ENCODE results near the gene CCDC88C.
A peak's percentile ranks its signal among the peaks of the same experiment; 100 is the strongest.
"Not testable (repeated sequence)": the region's sequence is repeated elsewhere in the genome, so short reads cannot be mapped to it uniquely, and the experiment has no call there.

Gene CCDC88C

GRCh38 chr14:91416744-91417119 is 888 bp downstream of the CCDC88C start:
- H3K79me2 ChIP-seq (ENCODE audit: control insufficient read depth, insufficient read depth, low read length, unreplicated experiment) = no peaks in the 10 kb centered on the region
- H3K4me3 ChIP-seq (ENCODE audit: low read depth, low read length) = peak overlapping the region; percentile 86
- H3K4me1 ChIP-seq (ENCODE audit: control insufficient read depth, insufficient read depth, low read length, unreplicated experiment) = peaks cover 11% of the 10 kb centered on the region
- no peaks in the 10 kb centered on the region for H3K36me3 ChIP-seq (ENCODE audit: insufficient read depth, low read length)
- no peaks in the 10 kb centered on the region for H3K27me3 ChIP-seq (ENCODE audit: insufficient read depth, low read length)
- no peak overlapping the region for H3K27ac ChIP-seq (ENCODE audit: low read depth, low read length)
- no peak overlapping the region for H2AFZ ChIP-seq (ENCODE audit: low read length, unreplicated experiment)

- Histone ChIP-seq H3K27ac (ENCODE audit: low read depth, low read length) (no peak overlapping the region), H3K27me3 (ENCODE audit: insufficient read depth, low read length) (no peaks in the 10 kb centered on the region), H3K4me1 (ENCODE audit: control insufficient read depth, insufficient read depth, low read length, unreplicated experiment) (peaks cover 8% of the 10 kb centered on the region), H3K36me3 (ENCODE audit: insufficient read depth, low read length) (no peaks in the 10 kb centered on the region), H2AFZ (ENCODE audit: low read length, unreplicated experiment) (no peak overlapping the region), H3K79me2 (ENCODE audit: control insufficient read depth, insufficient read depth, low read length, unreplicated experiment) (no peaks in the 10 kb centered on the region), H3K4me3 (ENCODE audit: low read depth, low read length) (peak overlapping the region; percentile 86; the same call in 1 of the 2 replicates)
These were observed 1.6 kb downstream of the CCDC88C start for GRCh38 chr14:91415794-91416743.

GRCh38 chr14:91414475-91414833 is 3.2 kb downstream of the CCDC88C start:
- Histone ChIP-seq H3K27me3 (ENCODE audit: insufficient read depth, low read length) (no peaks in the 10 kb centered on the region), H3K36me3 (ENCODE audit: insufficient read depth, low read length) (no peaks in the 10 kb centered on the region), H3K4me3 (ENCODE audit: low read depth, low read length) (no peak overlapping the region), H3K27ac (ENCODE audit: low read depth, low read length) (no peak overlapping the region), H2AFZ (ENCODE audit: low read length, unreplicated experiment) (no peak overlapping the region), H3K79me2 (ENCODE audit: control insufficient read depth, insufficient read depth, low read length, unreplicated experiment) (no peaks in the 10 kb centered on the region), H3K4me1 (ENCODE audit: control insufficient read depth, insufficient read depth, low read length, unreplicated experiment) (peaks cover 7% of the 10 kb centered on the region)

GRCh38 chr14:91413547-91414474 is 3.8 kb downstream of the CCDC88C start:
- Histone ChIP-seq H3K4me3 (ENCODE audit: low read depth, low read length) (no peak overlapping the region), H3K27me3 (ENCODE audit: insufficient read depth, low read length) (no peaks in the 10 kb centered on the region), H3K36me3 (ENCODE audit: insufficient read depth, low read length) (no peaks in the 10 kb centered on the region), H3K4me1 (ENCODE audit: control insufficient read depth, insufficient read depth, low read length, unreplicated experiment) (peaks cover 7% of the 10 kb centered on the region), H3K79me2 (ENCODE audit: control insufficient read depth, insufficient read depth, low read length, unreplicated experiment) (no peaks in the 10 kb centered on the region), H3K27ac (ENCODE audit: low read depth, low read length) (no peak overlapping the region), H2AFZ (ENCODE audit: low read length, unreplicated experiment) (no peak overlapping the region)

- no peak overlapping the region for H2AFZ ChIP-seq (ENCODE audit: low read length, unreplicated experiment)
- no peaks in the 10 kb centered on the region for H3K79me2 ChIP-seq (ENCODE audit: control insufficient read depth, insufficient read depth, low read length, unreplicated experiment)
- no peaks in the 10 kb centered on the region for H3K36me3 ChIP-seq (ENCODE audit: insufficient read depth, low read length)
- no peak overlapping the region for H3K27ac ChIP-seq (ENCODE audit: low read depth, low read length)
- H3K4me3 ChIP-seq (ENCODE audit: low read depth, low read length) = no peak overlapping the region
- H3K4me1 ChIP-seq (ENCODE audit: control insufficient read depth, insufficient read depth, low read length, unreplicated experiment) = peaks cover 7% of the 10 kb centered on the region
- no peaks in the 10 kb centered on the region for H3K27me3 ChIP-seq (ENCODE audit: insufficient read depth, low read length)
These were observed 4.7 kb downstream of the CCDC88C start for GRCh38 chr14:91412939-91413338.

GRCh38 chr14:91410771-91411536 is 6.7 kb downstream of the CCDC88C start:
- H3K4me1 ChIP-seq (ENCODE audit: control insufficient read depth, insufficient read depth, low read length, unreplicated experiment) = no peaks in the 10 kb centered on the region
- H3K79me2 ChIP-seq (ENCODE audit: control insufficient read depth, insufficient read depth, low read length, unreplicated experiment) = no peaks in the 10 kb centered on the region
- no peak overlapping the region for H2AFZ ChIP-seq (ENCODE audit: low read length, unreplicated experiment)
- H3K27ac ChIP-seq (ENCODE audit: low read depth, low read length) = no peak overlapping the region
- H3K36me3 ChIP-seq (ENCODE audit: insufficient read depth, low read length) = no peaks in the 10 kb centered on the region
- H3K27me3 ChIP-seq (ENCODE audit: insufficient read depth, low read length) = no peaks in the 10 kb centered on the region
- no peak overlapping the region for H3K4me3 ChIP-seq (ENCODE audit: low read depth, low read length)

- H3K79me2 ChIP-seq (ENCODE audit: control insufficient read depth, insufficient read depth, low read length, unreplicated experiment) = no peaks in the 10 kb centered on the region
- H3K27me3 ChIP-seq (ENCODE audit: insufficient read depth, low read length) = no peaks in the 10 kb centered on the region
- no peak overlapping the region for H3K4me3 ChIP-seq (ENCODE audit: low read depth, low read length)
- no peak overlapping the region for H2AFZ ChIP-seq (ENCODE audit: low read length, unreplicated experiment)
- H3K27ac ChIP-seq (ENCODE audit: low read depth, low read length) = no peak overlapping the region
- H3K4me1 ChIP-seq (ENCODE audit: control insufficient read depth, insufficient read depth, low read length, unreplicated experiment) = no peaks in the 10 kb centered on the region
- no peaks in the 10 kb centered on the region for H3K36me3 ChIP-seq (ENCODE audit: insufficient read depth, low read length)
These were observed 7.5 kb downstream of the CCDC88C start for GRCh38 chr14:91409928-91410718.

- H2AFZ ChIP-seq (ENCODE audit: low read length, unreplicated experiment); H3K36me3 ChIP-seq (ENCODE audit: insufficient read depth, low read length); H3K4me3 ChIP-seq (ENCODE audit: low read depth, low read length); H3K4me1 ChIP-seq (ENCODE audit: control insufficient read depth, insufficient read depth, low read length, unreplicated experiment); H3K79me2 ChIP-seq (ENCODE audit: control insufficient read depth, insufficient read depth, low read length, unreplicated experiment); H3K27me3 ChIP-seq (ENCODE audit: insufficient read depth, low read length); H3K27ac ChIP-seq (ENCODE audit: low read depth, low read length): not testable (repeated sequence)
These were observed 8.4 kb downstream of the CCDC88C start for GRCh38 chr14:91409240-91409639.

- H3K4me3 ChIP-seq (ENCODE audit: low read depth, low read length) = no peak overlapping the region
- H3K27ac ChIP-seq (ENCODE audit: low read depth, low read length) = no peak overlapping the region
- no peaks in the 10 kb centered on the region for H3K27me3 ChIP-seq (ENCODE audit: insufficient read depth, low read length)
- no peak overlapping the region for H2AFZ ChIP-seq (ENCODE audit: low read length, unreplicated experiment)
- H3K36me3 ChIP-seq (ENCODE audit: insufficient read depth, low read length) = no peaks in the 10 kb centered on the region
- no peaks in the 10 kb centered on the region for H3K4me1 ChIP-seq (ENCODE audit: control insufficient read depth, insufficient read depth, low read length, unreplicated experiment)
- H3K79me2 ChIP-seq (ENCODE audit: control insufficient read depth, insufficient read depth, low read length, unreplicated experiment) = no peaks in the 10 kb centered on the region
These were observed 10.6 kb downstream of the CCDC88C start for GRCh38 chr14:91406982-91407381.

GRCh38 chr14:91406451-91406850 is 11.2 kb downstream of the CCDC88C start:
- H3K4me3 ChIP-seq (ENCODE audit: low read depth, low read length) = no peak overlapping the region
- H3K4me1 ChIP-seq (ENCODE audit: control insufficient read depth, insufficient read depth, low read length, unreplicated experiment) = no peaks in the 10 kb centered on the region
- H3K27ac ChIP-seq (ENCODE audit: low read depth, low read length) = no peak overlapping the region
- no peaks in the 10 kb centered on the region for H3K79me2 ChIP-seq (ENCODE audit: control insufficient read depth, insufficient read depth, low read length, unreplicated experiment)
- H2AFZ ChIP-seq (ENCODE audit: low read length, unreplicated experiment) = no peak overlapping the region
- H3K36me3 ChIP-seq (ENCODE audit: insufficient read depth, low read length) = no peaks in the 10 kb centered on the region
- H3K27me3 ChIP-seq (ENCODE audit: insufficient read depth, low read length) = no peaks in the 10 kb centered on the region
